ENCODE results near the gene PIK3CD. TPM values are rescaled to one million over a fixed set of nuclear protein-coding genes. Genes with fewer than 3 reads are reported as not detected.

Gene PIK3CD
- total RNA-seq, 1 experiment from 2014 or later, result 23.1 TPM

GRCh38 chr1:9688599-9688998 is 37.1 kb downstream of the PIK3CD start:
- no peak overlapping the region for H3K27ac Mint-ChIP-seq
- CTCF ChIA-PET, result interaction anchor here (1.0 to 14.9 kb wide), 6 partner anchors 14 to 73 kb away, joined by 4 to 163 read pairs (median 22); no protein-coding TSS in a partner anchor
- H3K27me3 Mint-ChIP-seq (ENCODE audit: low read depth), result peaks cover 40% of the 10 kb centered on the region

GRCh38 chr1:9689011-9689706 is 37.6 kb downstream of the PIK3CD start:
- Mint-ChIP-seq H3K9me3 (no peaks in the 10 kb centered on the region), H3K4me1 (peaks cover 36% of the 10 kb centered on the region), H3K36me3 (no peaks in the 10 kb centered on the region), H3K4me3 (peak overlapping the region; percentile 77), H3K27ac (no peak overlapping the region), H3K27me3 (ENCODE audit: low read depth) (peaks cover 40% of the 10 kb centered on the region)
- ChIA-PET CTCF (interaction anchor here (0.9 to 14.9 kb wide), 8 partner anchors 14 to 422 kb away, joined by 3 to 163 read pairs (median 7); no protein-coding TSS in a partner anchor), POLR2A (interaction anchor here (0.5 to 0.7 kb wide), 2 partner anchors 31 to 98 kb away, joined by 3 to 4 read pairs; no protein-coding TSS in a partner anchor)
- peak; percentile 79 for ATAC-seq
- peak; percentile 92 for DNase-seq (ENCODE audit: low spot score)
- peak; percentile 90 for TF ChIP-seq ZNF423 (CRISPR knock-in tag; IDR thresholded peaks at IDR 0.05)
- TF ChIP-seq MAX (CRISPR knock-in tag; IDR thresholded peaks at IDR 0.05), result no peak

More at GRCh38 chr1:9688599-9688998, 37.1 kb downstream of the PIK3CD start:
- DNase-seq (ENCODE audit: low spot score) (no peak), ATAC-seq (no peak)
- POLR2A ChIA-PET, result interaction anchor here (0.5 kb wide), 1 partner anchor 98 kb away, joined by 4 read pairs; no protein-coding TSS in a partner anchor
- Mint-ChIP-seq H3K9me3 (no peaks in the 10 kb centered on the region), H3K36me3 (no peaks in the 10 kb centered on the region; the same call in 1 of the 2 replicates), H3K4me3 (peak overlapping the region; percentile 77), H3K4me1 (peaks cover 31% of the 10 kb centered on the region)
- no peak for TF ChIP-seq MAX (CRISPR knock-in tag; IDR thresholded peaks at IDR 0.05)
- TF ChIP-seq GTF2I (CRISPR knock-in tag; conservative IDR thresholded peaks at IDR 0.05), result peak; percentile 90
- TF ChIP-seq PRRX2 (CRISPR knock-in tag; IDR thresholded peaks at IDR 0.05), result no peak
- TF ChIP-seq RELA (CRISPR knock-in tag; IDR thresholded peaks at IDR 0.05; ENCODE audit: borderline replicate concordance), result no peak
- no peak for TF ChIP-seq NFYB (CRISPR knock-in tag; conservative IDR thresholded peaks at IDR 0.05; ENCODE audit: low read depth)
- peak; percentile 96 for TF ChIP-seq ZNF121 (CRISPR knock-in tag; IDR thresholded peaks at IDR 0.05)
- TF ChIP-seq ZNF425 (CRISPR knock-in tag; conservative IDR thresholded peaks at IDR 0.05), result no peak
- TF ChIP-seq FOXJ3 (CRISPR knock-in tag; IDR thresholded peaks at IDR 0.05; ENCODE audit: borderline replicate concordance), result no peak
- TF ChIP-seq NFATC4 (CRISPR knock-in tag; IDR thresholded peaks at IDR 0.05), result no peak
- no peak for TF ChIP-seq SMAD3 (CRISPR knock-in tag; IDR thresholded peaks at IDR 0.05; ENCODE audit: borderline replicate concordance)

GRCh38 chr1:9689971-9690381 is 38.4 kb downstream of the PIK3CD start:
- H3K9me3 Mint-ChIP-seq, result no peaks in the 10 kb centered on the region
- POLR2A ChIA-PET, result no interaction called here
- peaks cover 40% of the 10 kb centered on the region for H3K27me3 Mint-ChIP-seq (ENCODE audit: low read depth)
- peak overlapping the region; percentile 81 for H3K4me3 Mint-ChIP-seq
- DNase-seq (ENCODE audit: low spot score) (peak; percentile 64), ATAC-seq (peak; percentile 6)
- no peaks in the 10 kb centered on the region for H3K36me3 Mint-ChIP-seq
- H3K4me1 Mint-ChIP-seq, result peaks cover 36% of the 10 kb centered on the region
- CTCF ChIA-PET, result interaction anchor here (0.9 to 14.9 kb wide), 7 partner anchors 8 to 423 kb away, joined by 3 to 163 read pairs (median 8); no protein-coding TSS in a partner anchor
- peak overlapping the region; percentile 72; the same call in 1 of the 2 replicates for H3K27ac Mint-ChIP-seq
- TF ChIP-seq USF1 (CRISPR knock-in tag; IDR thresholded peaks at IDR 0.05) (no peak), TP53 (CRISPR knock-in tag; IDR thresholded peaks at IDR 0.05) (no peak), GABPB1 (CRISPR knock-in tag; IDR thresholded peaks at IDR 0.05) (no peak), NFATC4 (CRISPR knock-in tag; IDR thresholded peaks at IDR 0.05) (no peak), ZNF281 (CRISPR knock-in tag; IDR thresholded peaks at IDR 0.05) (no peak), CREM (CRISPR knock-in tag; IDR thresholded peaks at IDR 0.05) (no peak), MXD4 (CRISPR knock-in tag; IDR thresholded peaks at IDR 0.05; ENCODE audit: borderline replicate concordance) (no peak), NR3C1 (CRISPR knock-in tag; conservative IDR thresholded peaks at IDR 0.05; ENCODE audit: low read depth) (no peak), ZNF416 (CRISPR knock-in tag; IDR thresholded peaks at IDR 0.05) (no peak), NFE2L1 (CRISPR knock-in tag; IDR thresholded peaks at IDR 0.05) (no peak), ZNF532 (CRISPR knock-in tag; IDR thresholded peaks at IDR 0.05; ENCODE audit: borderline replicate concordance) (no peak), NFYB (CRISPR knock-in tag; conservative IDR thresholded peaks at IDR 0.05; ENCODE audit: low read depth) (no peak)
